ENCODE measurements around the gene NRXN3.

GRCh38 chr14:79586416-79586815, 1416.2 kb downstream of the NRXN3 start:
- TF ChIP-seq, protein P1, sequence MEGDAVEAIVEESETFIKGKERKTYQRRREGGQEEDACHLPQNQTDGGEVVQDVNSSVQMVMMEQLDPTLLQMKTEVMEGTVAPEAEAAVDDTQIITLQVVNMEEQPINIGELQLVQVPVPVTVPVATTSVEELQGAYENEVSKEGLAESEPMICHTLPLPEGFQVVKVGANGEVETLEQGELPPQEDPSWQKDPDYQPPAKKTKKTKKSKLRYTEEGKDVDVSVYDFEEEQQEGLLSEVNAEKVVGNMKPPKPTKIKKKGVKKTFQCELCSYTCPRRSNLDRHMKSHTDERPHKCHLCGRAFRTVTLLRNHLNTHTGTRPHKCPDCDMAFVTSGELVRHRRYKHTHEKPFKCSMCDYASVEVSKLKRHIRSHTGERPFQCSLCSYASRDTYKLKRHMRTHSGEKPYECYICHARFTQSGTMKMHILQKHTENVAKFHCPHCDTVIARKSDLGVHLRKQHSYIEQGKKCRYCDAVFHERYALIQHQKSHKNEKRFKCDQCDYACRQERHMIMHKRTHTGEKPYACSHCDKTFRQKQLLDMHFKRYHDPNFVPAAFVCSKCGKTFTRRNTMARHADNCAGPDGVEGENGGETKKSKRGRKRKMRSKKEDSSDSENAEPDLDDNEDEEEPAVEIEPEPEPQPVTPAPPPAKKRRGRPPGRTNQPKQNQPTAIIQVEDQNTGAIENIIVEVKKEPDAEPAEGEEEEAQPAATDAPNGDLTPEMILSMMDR (IDR thresholded peaks at IDR 0.05), result no peak
- no peak for TF ChIP-seq POLR2A (IDR thresholded peaks at IDR 0.05)
